ENCODE results near the gene TIAM2. TPM values are rescaled to one million over a fixed set of nuclear protein-coding genes. Genes with fewer than 3 reads are reported as not detected.

The TIAM2 gene
- total and polyA plus RNA-seq, 8 donors = 2.0 to 9.2 (median 3.4) TPM

DNA sequence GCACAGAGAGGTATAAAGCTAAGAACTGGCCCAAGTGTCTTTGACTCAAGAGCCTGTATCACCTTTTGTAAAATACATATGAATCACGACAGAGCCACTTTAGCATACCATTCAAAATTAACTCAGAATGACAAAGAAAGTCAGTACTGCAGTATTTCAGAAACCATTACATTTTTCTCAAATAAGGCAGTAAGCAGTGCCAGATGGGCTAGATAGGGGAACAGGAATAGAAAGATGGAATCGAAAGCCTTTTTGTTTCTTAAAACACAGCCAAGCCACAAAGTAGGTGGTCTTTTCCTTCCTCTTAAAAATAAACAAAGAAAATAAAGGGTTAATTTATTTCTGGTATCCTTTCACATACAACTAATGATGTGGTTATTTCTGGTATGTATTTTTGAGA lies 279.0 kb downstream of the TIAM2 start:
- FAIRE-seq (no peak), DNase-seq (no peak), ATAC-seq (no peak)
- Histone ChIP-seq H3K4me1 (peaks cover 0 to 3% (median 0%) of the 10 kb centered on the region in 3 donors), H3K4me3 (no peak overlapping the region), H3K36me3 (no peaks in the 10 kb centered on the region), H3K27me3 (no peaks in the 10 kb centered on the region), H3K9me3 (no peaks in the 10 kb centered on the region), H3K27ac (no peak overlapping the region)
- intact Hi-C loops (cut with DNase I) = no loop called here
- 46 to 70% methylated on average over 2 of the region's 2 CpGs for WGBS, 2 donors
- TF ChIP-seq, protein P1, sequence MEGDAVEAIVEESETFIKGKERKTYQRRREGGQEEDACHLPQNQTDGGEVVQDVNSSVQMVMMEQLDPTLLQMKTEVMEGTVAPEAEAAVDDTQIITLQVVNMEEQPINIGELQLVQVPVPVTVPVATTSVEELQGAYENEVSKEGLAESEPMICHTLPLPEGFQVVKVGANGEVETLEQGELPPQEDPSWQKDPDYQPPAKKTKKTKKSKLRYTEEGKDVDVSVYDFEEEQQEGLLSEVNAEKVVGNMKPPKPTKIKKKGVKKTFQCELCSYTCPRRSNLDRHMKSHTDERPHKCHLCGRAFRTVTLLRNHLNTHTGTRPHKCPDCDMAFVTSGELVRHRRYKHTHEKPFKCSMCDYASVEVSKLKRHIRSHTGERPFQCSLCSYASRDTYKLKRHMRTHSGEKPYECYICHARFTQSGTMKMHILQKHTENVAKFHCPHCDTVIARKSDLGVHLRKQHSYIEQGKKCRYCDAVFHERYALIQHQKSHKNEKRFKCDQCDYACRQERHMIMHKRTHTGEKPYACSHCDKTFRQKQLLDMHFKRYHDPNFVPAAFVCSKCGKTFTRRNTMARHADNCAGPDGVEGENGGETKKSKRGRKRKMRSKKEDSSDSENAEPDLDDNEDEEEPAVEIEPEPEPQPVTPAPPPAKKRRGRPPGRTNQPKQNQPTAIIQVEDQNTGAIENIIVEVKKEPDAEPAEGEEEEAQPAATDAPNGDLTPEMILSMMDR (IDR thresholded peaks at IDR 0.05) = no peak

- TF ChIP-seq, protein P1 (IDR thresholded peaks at IDR 0.05) = no peak
- DNase-seq (no peak), FAIRE-seq (no peak), ATAC-seq (peak in 1 of 4 donors; percentile 62)
- Histone ChIP-seq H3K27ac (no peak overlapping the region), H3K36me3 (no peaks in the 10 kb centered on the region), H3K9me3 (no peaks in the 10 kb centered on the region), H3K27me3 (no peaks in the 10 kb centered on the region), H3K4me3 (no peak overlapping the region), H3K4me1 (peaks cover 0 to 3% (median 0%) of the 10 kb centered on the region in 3 donors)
- intact Hi-C loops (cut with DNase I) = no loop called here
- WGBS, 2 donors = 92 to 98% methylated on average over 1 of the region's 1 CpG
Measured at GRCh38 chr6:155274533-155274932, 279.4 kb downstream of the TIAM2 start.

DNA sequence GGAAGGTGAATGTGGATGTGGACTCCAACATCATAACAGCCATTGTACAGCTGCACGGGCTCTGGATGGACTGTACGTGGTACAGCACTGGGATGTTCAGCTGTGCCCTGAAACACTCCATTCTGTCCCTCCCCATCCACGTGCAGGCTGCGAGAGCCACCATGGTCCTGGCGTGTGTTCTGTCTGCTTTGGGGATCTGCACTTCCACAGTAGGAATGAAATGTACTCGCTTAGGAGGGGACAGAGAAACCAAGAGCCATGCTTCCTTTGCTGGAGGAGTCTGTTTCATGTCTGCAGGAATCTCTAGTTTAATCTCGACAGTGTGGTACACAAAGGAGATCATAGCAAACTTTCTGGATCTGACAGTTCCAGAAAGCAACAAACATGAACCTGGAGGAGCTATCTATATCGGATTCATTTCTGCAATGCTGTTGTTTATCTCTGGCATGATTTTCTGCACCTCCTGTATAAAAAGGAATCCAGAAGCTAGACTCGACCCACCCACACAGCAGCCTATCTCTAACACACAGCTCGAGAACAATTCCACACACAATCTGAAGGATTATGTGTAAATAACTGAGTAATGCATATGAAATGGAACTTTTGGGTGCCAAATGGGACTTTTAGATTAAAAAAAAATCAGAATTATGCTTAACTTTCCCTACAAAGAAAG lies 280.8 kb downstream of the TIAM2 start:
- Histone ChIP-seq H3K4me3 (no peak overlapping the region), H3K27me3 (no peaks in the 10 kb centered on the region), H3K9me3 (no peaks in the 10 kb centered on the region), H3K36me3 (no peaks in the 10 kb centered on the region), H3K4me1 (peaks cover 0 to 2% (median 0%) of the 10 kb centered on the region in 3 donors), H3K27ac (no peak overlapping the region)
- intact Hi-C loops (cut with DNase I) = no loop called here
- DNase-seq = no peak
- 75 to 76% methylated on average over 10 of the region's 10 CpGs for WGBS, 2 donors
- ATAC-seq = no peak
- FAIRE-seq = no peak
- TF ChIP-seq, protein P1 (IDR thresholded peaks at IDR 0.05) = no peak

DNA sequence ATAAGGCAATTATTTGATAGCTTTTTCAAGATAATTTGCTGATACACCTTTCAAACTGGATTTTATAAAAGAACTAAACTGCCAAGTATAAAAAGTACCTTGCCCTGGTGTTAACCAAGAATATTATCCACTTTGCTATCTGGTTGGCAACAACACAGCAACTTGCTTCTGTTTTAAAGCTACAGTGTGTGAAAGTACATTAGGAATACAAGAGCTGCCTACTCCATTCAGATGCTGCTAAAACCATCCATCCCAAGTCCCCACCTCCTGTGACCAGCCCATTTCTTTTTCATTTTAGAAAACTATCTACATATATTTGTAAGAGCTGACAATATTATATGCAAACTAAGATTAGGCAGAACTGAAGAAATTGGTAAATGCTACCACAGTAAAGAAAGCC lies 281.5 kb downstream of the TIAM2 start:
- Histone ChIP-seq H3K4me3 (no peak overlapping the region), H3K27ac (no peak overlapping the region), H3K9me3 (no peaks in the 10 kb centered on the region), H3K4me1 (no peaks in the 10 kb centered on the region), H3K27me3 (no peaks in the 10 kb centered on the region), H3K36me3 (no peaks in the 10 kb centered on the region)
- FAIRE-seq = no peak
- DNase-seq = no peak
- TF ChIP-seq, protein P1 (IDR thresholded peaks at IDR 0.05) = no peak
- intact Hi-C loops (cut with DNase I) = no loop called here
- no peak for ATAC-seq

GRCh38 chr6:155278319-155279049 lies 283.4 kb downstream of the TIAM2 start:
- no peak for ATAC-seq
- no peak for FAIRE-seq
- peaks cover 0 to 4% (median 0%) of the 10 kb centered on the region in 3 donors for H3K36me3 ChIP-seq
- no peaks in the 10 kb centered on the region for H3K9me3 ChIP-seq
- intact Hi-C loops (cut with DNase I) = no loop called here
- H3K4me3 ChIP-seq = no peak overlapping the region
- no peaks in the 10 kb centered on the region for H3K27me3 ChIP-seq
- no peak for DNase-seq
- H3K27ac ChIP-seq = no peak overlapping the region
- TF ChIP-seq, protein P1 (IDR thresholded peaks at IDR 0.05) = no peak
- H3K4me1 ChIP-seq = no peaks in the 10 kb centered on the region
- WGBS, 2 donors = 93 to 95% methylated on average over 5 of the region's 5 CpGs

Measured in pancreas (tissue), 10 donors.